ENCODE data around the gene TIAM2.

Gene TIAM2

DNA sequence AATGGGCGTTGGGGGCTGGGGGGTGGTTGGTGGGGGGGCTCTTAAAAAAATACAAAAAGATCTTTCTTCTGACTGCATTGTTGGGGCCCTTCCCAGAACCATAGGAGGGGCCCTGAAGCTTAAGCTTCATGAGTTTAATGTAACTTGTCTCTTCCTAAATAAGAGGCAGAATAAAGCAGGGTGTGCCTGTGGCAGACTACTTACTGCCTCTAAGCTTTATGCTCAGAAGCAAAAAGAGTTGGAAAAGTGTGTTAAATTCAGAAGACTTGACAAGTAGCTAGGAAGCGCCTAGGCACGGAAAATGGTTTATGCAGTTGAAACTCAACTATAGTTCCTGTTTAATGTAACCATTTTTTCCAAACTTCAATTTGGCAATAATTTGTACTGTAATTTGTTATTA lies 44.5 kb downstream of the TIAM2 start:
- Histone ChIP-seq H3K4me3 (ENCODE audit: low read length) (no peak overlapping the region), H3K36me3 (ENCODE audit: control insufficient read depth, insufficient read depth, low read length) (no peaks in the 10 kb centered on the region), H3K27ac (ENCODE audit: low read length) (no peak overlapping the region), H3K4me1 (ENCODE audit: control insufficient read depth, insufficient read depth, low read length) (peaks cover 4% of the 10 kb centered on the region; the same call in 1 of the 2 replicates), H3K9me3 (ENCODE audit: control insufficient read depth, insufficient read depth, low read length) (no peaks in the 10 kb centered on the region), H3K27me3 (ENCODE audit: control insufficient read depth, insufficient read depth, low read length) (no peaks in the 10 kb centered on the region)
- DNase-seq (ENCODE audit: low read depth, low spot score) = no peak
- WGBS (ENCODE audit: insufficient coverage, insufficient read length) = no CpG with 5 or more reads among the region's 3 CpGs

DNA sequence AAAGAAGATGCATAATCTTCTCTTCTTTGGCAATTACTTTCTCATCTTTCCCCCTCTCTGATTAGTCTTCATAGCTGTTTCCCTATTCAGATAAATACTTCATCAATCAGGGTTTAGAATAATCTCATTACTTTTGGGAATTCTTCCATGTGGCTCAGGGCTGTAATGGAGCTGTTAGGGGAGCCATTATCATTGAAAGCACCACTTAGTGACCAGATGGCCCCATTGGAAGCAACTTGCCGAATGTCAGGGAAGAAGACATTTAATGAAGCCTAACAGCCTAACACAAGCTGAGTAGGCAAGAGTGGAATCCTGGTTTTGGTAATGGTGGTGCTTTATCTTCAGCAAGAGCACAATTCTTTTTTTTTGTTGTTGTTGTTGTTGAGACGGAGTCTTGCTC lies 45.0 kb downstream of the TIAM2 start:
- H3K36me3 ChIP-seq (ENCODE audit: control insufficient read depth, insufficient read depth, low read length) = no peaks in the 10 kb centered on the region
- H3K27me3 ChIP-seq (ENCODE audit: control insufficient read depth, insufficient read depth, low read length) = no peaks in the 10 kb centered on the region
- no peak overlapping the region for H3K4me3 ChIP-seq (ENCODE audit: low read length)
- DNase-seq (ENCODE audit: low read depth, low spot score) = no peak
- H3K4me1 ChIP-seq (ENCODE audit: control insufficient read depth, insufficient read depth, low read length) = peaks cover 4% of the 10 kb centered on the region; the same call in 1 of the 2 replicates
- no peak overlapping the region for H3K27ac ChIP-seq (ENCODE audit: low read length)
- no peaks in the 10 kb centered on the region for H3K9me3 ChIP-seq (ENCODE audit: control insufficient read depth, insufficient read depth, low read length)
- no CpG with 5 or more reads among the region's 2 CpGs for WGBS (ENCODE audit: insufficient coverage, insufficient read length)

DNA sequence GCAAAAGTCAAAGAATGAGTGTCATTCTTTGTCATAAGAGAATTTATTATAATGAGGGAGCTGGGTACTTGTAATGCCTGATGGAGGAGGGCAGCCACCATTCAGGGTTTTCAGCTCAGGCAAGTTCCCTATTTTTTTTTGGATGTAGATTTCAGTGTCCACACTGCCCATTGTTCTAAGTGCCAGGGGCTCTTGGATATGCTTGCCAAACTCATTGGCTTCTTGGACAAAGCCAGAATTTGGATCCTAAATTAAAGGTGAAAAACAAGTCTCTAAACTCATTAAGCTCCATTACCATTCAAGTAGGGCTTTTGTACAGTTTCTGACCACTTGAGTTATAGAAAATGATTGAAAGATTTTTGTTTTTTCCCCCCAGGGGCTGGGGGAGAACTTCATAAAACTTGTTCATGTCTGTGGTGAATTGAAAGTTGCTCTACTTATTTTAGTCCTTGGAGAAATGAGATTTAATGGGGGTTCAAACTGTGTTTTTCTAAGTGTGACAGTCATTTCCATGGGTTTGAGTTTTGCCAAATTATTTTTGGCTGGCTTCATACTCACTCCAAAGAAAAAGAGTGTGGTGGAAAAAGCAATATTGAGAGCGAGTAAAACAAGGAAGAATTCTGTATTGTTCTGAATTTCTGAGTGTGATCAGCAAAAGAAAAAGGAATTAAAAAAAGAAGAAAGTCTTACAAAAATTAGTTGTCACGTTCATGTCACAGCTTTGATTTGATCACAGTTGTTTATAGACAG lies 46.0 kb downstream of the TIAM2 start:
- Histone ChIP-seq H3K9me3 (ENCODE audit: control insufficient read depth, insufficient read depth, low read length) (no peaks in the 10 kb centered on the region), H3K27ac (ENCODE audit: low read length) (no peak overlapping the region), H3K4me3 (ENCODE audit: low read length) (no peak overlapping the region), H3K4me1 (ENCODE audit: control insufficient read depth, insufficient read depth, low read length) (peaks cover 4% of the 10 kb centered on the region; the same call in 1 of the 2 replicates), H3K27me3 (ENCODE audit: control insufficient read depth, insufficient read depth, low read length) (no peaks in the 10 kb centered on the region), H3K36me3 (ENCODE audit: control insufficient read depth, insufficient read depth, low read length) (no peaks in the 10 kb centered on the region)
- DNase-seq (ENCODE audit: low read depth, low spot score) = no peak
- no CpG with 5 or more reads among the region's 2 CpGs for WGBS (ENCODE audit: insufficient coverage, insufficient read length)

DNA sequence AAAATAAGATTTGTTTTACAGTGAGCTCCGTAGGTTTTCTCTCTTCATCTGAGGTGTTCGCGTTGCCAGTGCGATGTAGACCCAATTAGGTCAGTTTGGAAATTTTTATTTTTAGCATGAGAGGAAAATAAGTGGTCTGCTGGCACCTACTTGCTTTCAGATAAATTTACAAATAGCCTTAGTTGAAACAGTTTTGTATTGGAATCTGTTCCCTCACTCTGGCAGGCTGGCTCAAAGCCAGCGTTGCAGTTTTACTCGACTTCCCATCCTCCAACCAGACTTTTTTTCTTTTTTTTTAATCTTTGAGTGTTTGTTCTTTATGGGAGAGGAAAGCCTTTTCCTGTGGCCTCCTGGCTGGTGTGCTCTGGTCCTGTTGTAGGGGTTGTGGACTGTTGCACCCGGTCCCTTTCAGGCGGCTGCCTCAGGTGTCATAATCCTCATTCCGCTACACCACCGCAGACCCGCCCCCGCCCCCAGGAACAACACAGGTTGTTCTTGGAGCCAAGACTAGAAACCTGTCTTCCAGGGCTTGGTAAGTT lies 46.7 kb downstream of the TIAM2 start:
- no peak overlapping the region for H3K27ac ChIP-seq (ENCODE audit: low read length)
- WGBS (ENCODE audit: insufficient coverage, insufficient read length) = no CpG with 5 or more reads among the region's 12 CpGs
- H3K4me3 ChIP-seq (ENCODE audit: low read length) = no peak overlapping the region
- H3K4me1 ChIP-seq (ENCODE audit: control insufficient read depth, insufficient read depth, low read length) = peaks cover 4% of the 10 kb centered on the region; the same call in 1 of the 2 replicates
- no peaks in the 10 kb centered on the region for H3K36me3 ChIP-seq (ENCODE audit: control insufficient read depth, insufficient read depth, low read length)
- no peaks in the 10 kb centered on the region for H3K27me3 ChIP-seq (ENCODE audit: control insufficient read depth, insufficient read depth, low read length)
- no peaks in the 10 kb centered on the region for H3K9me3 ChIP-seq (ENCODE audit: control insufficient read depth, insufficient read depth, low read length)
- DNase-seq (ENCODE audit: low read depth, low spot score) = no peak

DNA sequence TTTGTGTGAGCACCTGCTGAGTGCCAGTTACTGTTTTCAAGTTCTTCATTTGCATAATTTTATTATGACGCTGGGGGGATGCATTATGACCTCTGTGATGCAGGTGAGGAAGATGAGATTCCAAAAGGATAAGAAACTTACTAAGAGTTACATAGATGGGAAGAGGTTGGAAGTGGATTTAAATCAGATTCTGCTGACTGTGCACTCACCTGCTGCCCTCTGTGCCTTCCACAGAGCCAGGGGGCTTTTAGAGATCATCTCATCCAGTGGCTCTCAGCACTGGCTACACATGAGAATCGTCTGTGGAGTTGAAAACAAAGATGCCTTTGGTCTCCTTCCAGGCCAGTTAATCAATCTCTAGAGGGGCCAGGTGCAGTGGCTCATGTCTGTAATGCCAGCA lies 47.9 kb downstream of the TIAM2 start:
- Histone ChIP-seq H3K4me3 (ENCODE audit: low read length) (no peak overlapping the region), H3K9me3 (ENCODE audit: control insufficient read depth, insufficient read depth, low read length) (no peaks in the 10 kb centered on the region), H3K27ac (ENCODE audit: low read length) (no peak overlapping the region), H3K36me3 (ENCODE audit: control insufficient read depth, insufficient read depth, low read length) (no peaks in the 10 kb centered on the region), H3K4me1 (ENCODE audit: control insufficient read depth, insufficient read depth, low read length) (peaks cover 4% of the 10 kb centered on the region; the same call in 1 of the 2 replicates), H3K27me3 (ENCODE audit: control insufficient read depth, insufficient read depth, low read length) (no peaks in the 10 kb centered on the region)
- WGBS (ENCODE audit: insufficient coverage, insufficient read length) = no CpG with 5 or more reads among the region's 2 CpGs
- no peak for DNase-seq (ENCODE audit: low read depth, low spot score)

DNA sequence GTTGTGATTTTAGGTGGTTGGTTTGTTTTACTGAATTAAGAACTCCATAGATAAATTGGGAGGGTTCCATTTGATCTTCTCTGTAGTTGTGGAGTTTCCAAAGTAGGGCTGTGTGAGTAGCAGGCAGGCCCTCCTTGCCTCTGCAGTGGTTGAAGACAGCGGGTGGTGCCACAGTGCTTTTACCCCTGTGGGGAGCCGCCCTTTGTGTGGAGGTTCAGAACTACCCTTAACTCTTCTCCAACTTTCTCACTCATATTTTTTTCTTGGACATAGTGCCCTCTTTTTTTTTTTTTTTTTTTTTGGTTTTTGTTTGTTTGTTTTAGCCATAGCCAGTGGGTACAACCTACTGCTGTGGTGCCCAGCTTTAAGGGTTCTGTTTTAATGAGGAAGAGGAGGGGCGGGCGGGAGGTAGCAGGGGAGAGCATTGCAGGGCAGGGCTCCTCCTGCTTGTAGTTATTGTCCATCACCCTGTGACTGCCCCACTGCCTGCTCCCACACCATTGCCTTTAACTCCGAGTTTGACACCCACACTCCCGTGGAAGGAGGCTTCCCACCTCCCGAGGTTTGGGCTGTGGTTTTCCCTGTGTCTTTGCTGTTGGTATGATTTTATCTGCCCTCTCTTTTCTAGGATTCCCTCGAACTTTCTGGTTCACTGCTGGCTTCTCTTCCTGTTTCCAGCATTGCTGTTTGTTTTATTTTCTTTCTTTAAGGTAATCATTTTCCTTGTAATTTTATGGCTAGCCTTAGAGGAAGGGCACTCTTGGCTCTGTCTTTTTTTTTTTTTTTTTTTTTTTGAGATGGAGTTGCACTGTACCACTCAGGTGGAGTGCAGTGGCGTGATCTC lies 50.7 kb downstream of the TIAM2 start:
- no peaks in the 10 kb centered on the region for H3K4me1 ChIP-seq (ENCODE audit: control insufficient read depth, insufficient read depth, low read length)
- no CpG with 5 or more reads among the region's 9 CpGs for WGBS (ENCODE audit: insufficient coverage, insufficient read length)
- no peak for DNase-seq (ENCODE audit: low read depth, low spot score)
- H3K27me3 ChIP-seq (ENCODE audit: control insufficient read depth, insufficient read depth, low read length) = no peaks in the 10 kb centered on the region
- H3K9me3 ChIP-seq (ENCODE audit: control insufficient read depth, insufficient read depth, low read length) = no peaks in the 10 kb centered on the region
- no peak overlapping the region for H3K27ac ChIP-seq (ENCODE audit: low read length)
- H3K4me3 ChIP-seq (ENCODE audit: low read length) = no peak overlapping the region
- no peaks in the 10 kb centered on the region for H3K36me3 ChIP-seq (ENCODE audit: control insufficient read depth, insufficient read depth, low read length)

DNA sequence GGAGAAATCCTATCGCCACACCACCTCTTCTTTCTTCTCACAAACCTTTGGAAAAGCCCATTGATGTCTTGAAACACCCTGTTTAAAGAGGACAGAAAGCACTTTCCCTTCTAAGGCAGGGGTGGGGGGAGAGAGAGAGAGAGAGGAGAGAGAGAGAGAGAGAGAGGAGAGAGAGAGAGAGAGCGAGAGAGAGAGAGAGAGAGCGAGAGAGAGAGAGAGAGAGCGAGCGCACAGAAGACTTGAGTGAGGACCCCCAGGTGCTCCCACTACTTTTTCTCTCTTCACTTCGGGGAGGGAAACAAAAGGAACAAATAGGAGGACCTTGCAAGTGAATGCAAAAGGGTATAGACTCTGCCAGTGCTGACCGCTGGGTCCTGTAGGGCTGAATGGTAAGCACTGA lies 52.4 kb downstream of the TIAM2 start:
- Histone ChIP-seq H3K4me3 (ENCODE audit: low read length) (no peak overlapping the region), H3K27ac (ENCODE audit: low read length) (no peak overlapping the region), H3K4me1 (ENCODE audit: control insufficient read depth, insufficient read depth, low read length) (no peaks in the 10 kb centered on the region), H3K27me3 (ENCODE audit: control insufficient read depth, insufficient read depth, low read length) (no peaks in the 10 kb centered on the region), H3K36me3 (ENCODE audit: control insufficient read depth, insufficient read depth, low read length) (no peaks in the 10 kb centered on the region), H3K9me3 (ENCODE audit: control insufficient read depth, insufficient read depth, low read length) (no peaks in the 10 kb centered on the region)
- WGBS (ENCODE audit: insufficient coverage, insufficient read length) = no CpG with 5 or more reads among the region's 7 CpGs
- no peak for DNase-seq (ENCODE audit: low read depth, low spot score)

DNA sequence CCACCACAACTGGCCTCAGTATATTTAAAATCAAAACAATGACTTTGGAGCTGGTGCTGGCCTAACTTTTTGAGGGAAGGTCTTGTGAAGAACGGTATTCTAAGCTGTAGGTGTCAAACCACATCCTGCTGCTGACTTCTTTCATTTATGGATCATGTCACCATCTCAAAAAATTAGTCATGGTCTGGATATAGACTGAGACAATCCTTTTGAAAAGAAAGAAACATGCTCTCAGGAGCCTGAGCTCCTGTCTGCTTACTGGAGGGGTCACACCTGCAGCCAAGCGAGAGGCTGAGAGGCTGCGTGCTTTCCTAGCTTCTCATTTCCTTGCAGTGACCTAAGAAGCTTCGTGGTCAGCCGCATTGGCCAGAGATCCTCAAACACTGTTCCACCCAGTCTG lies 55.2 kb downstream of the TIAM2 start:
- no peak for DNase-seq (ENCODE audit: low read depth, low spot score)
- H3K27ac ChIP-seq (ENCODE audit: low read length) = no peak overlapping the region
- WGBS (ENCODE audit: insufficient coverage, insufficient read length) = no CpG with 5 or more reads among the region's 5 CpGs

DNA sequence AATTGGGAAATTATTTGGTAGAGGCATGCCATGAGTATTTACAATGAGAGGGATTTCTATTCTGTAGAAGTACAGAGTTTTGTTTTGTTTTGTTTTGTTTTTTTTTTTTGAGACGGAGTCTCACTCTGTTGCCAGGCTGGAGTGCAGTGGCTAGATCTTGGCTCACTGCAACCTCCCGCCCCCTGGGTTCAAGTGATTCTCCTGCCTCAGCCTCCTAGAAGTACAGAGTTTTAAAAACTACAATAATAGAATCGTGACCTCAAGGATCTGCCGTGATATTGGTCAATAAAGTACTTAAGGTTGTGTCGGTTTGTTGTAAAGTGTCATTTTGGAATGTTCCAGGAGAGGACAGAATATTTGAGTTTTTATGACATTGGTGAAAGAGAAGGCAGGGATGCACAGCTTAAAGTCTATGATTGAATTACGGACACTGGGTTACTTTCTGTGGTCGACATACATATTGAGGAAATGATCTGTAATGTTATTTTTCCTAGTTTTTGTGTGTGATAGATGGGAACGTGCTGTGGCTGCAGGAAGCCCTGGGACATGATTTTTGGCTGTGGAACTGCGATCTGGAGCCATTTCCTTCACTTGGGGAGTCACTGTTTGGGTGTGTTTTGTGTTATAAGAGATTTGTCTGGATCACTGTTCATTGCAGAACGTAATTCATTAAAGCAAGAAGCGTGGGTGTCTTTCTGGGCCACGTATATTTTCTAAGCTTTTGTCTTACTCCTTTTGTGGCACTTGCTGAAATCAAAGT lies 59.6 kb downstream of the TIAM2 start:
- H3K4me1 ChIP-seq (ENCODE audit: control insufficient read depth, insufficient read depth, low read length) = no peaks in the 10 kb centered on the region
- no peak overlapping the region for H3K27ac ChIP-seq (ENCODE audit: low read length)
- no peak overlapping the region for H3K4me3 ChIP-seq (ENCODE audit: low read length)
- DNase-seq (ENCODE audit: low read depth, low spot score) = no peak
- no peaks in the 10 kb centered on the region for H3K36me3 ChIP-seq (ENCODE audit: control insufficient read depth, insufficient read depth, low read length)
- WGBS (ENCODE audit: insufficient coverage, insufficient read length) = no CpG with 5 or more reads among the region's 12 CpGs
- H3K27me3 ChIP-seq (ENCODE audit: control insufficient read depth, insufficient read depth, low read length) = no peaks in the 10 kb centered on the region
- no peaks in the 10 kb centered on the region for H3K9me3 ChIP-seq (ENCODE audit: control insufficient read depth, insufficient read depth, low read length)

More for the DNA sequence above, 55.2 kb downstream of the TIAM2 start:
- no peak overlapping the region for H3K4me3 ChIP-seq (ENCODE audit: low read length)
- H3K36me3 ChIP-seq (ENCODE audit: control insufficient read depth, insufficient read depth, low read length) = no peaks in the 10 kb centered on the region
- no peaks in the 10 kb centered on the region for H3K4me1 ChIP-seq (ENCODE audit: control insufficient read depth, insufficient read depth, low read length)
- no peaks in the 10 kb centered on the region for H3K27me3 ChIP-seq (ENCODE audit: control insufficient read depth, insufficient read depth, low read length)
- no peaks in the 10 kb centered on the region for H3K9me3 ChIP-seq (ENCODE audit: control insufficient read depth, insufficient read depth, low read length)

DNA sequence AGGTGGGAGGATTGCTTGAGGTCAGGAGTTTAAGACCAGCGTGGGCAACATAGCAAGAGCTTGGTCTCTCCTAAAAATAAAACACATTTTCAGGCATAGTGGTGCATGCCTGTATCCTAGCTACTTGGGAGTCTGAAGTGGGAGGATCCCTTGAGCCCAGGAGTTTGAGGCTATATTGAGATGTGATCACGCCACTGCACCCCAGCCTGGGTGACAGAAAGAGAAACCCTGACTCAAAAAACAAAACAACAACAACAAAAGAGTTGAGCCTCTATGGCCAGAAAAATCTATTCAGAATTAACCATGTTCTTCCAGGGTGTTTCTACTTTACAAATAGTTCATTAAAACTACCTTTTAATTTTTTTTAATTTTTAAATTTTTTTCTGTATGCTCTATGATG lies 60.6 kb downstream of the TIAM2 start:
- Histone ChIP-seq H3K4me1 (ENCODE audit: control insufficient read depth, insufficient read depth, low read length) (no peaks in the 10 kb centered on the region), H3K36me3 (ENCODE audit: control insufficient read depth, insufficient read depth, low read length) (no peaks in the 10 kb centered on the region), H3K4me3 (ENCODE audit: low read length) (no peak overlapping the region), H3K27ac (ENCODE audit: low read length) (no peak overlapping the region), H3K9me3 (ENCODE audit: control insufficient read depth, insufficient read depth, low read length) (no peaks in the 10 kb centered on the region), H3K27me3 (ENCODE audit: control insufficient read depth, insufficient read depth, low read length) (no peaks in the 10 kb centered on the region)
- no CpG with 5 or more reads among the region's 2 CpGs for WGBS (ENCODE audit: insufficient coverage, insufficient read length)
- DNase-seq (ENCODE audit: low read depth, low spot score) = no peak
